ENCODE measurements around the gene LGR6.

DNA sequence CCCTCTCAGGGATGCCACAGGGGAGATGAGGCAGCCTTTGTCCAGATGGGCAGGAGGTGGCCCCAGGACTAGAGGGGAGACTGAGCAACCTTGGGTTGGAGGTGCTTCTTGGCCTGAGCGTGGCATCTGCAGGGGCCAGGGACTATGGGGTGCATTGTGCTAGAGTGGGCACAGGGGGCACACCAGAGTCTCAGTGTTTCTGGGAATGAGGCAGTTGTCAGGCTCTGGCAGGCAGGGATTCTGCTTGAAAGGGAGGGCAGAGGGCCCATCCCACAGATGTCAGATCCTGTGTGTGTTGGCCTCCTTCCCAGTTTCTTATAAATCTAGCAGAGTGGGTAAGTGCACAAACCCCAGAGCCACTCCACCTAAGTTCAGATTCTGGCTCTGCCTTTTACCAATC is 13.7 kb downstream of the LGR6 start:
- no peak for TF ChIP-seq POLR2A (IDR thresholded peaks at IDR 0.05)
- TF ChIP-seq, protein P1, sequence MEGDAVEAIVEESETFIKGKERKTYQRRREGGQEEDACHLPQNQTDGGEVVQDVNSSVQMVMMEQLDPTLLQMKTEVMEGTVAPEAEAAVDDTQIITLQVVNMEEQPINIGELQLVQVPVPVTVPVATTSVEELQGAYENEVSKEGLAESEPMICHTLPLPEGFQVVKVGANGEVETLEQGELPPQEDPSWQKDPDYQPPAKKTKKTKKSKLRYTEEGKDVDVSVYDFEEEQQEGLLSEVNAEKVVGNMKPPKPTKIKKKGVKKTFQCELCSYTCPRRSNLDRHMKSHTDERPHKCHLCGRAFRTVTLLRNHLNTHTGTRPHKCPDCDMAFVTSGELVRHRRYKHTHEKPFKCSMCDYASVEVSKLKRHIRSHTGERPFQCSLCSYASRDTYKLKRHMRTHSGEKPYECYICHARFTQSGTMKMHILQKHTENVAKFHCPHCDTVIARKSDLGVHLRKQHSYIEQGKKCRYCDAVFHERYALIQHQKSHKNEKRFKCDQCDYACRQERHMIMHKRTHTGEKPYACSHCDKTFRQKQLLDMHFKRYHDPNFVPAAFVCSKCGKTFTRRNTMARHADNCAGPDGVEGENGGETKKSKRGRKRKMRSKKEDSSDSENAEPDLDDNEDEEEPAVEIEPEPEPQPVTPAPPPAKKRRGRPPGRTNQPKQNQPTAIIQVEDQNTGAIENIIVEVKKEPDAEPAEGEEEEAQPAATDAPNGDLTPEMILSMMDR (IDR thresholded peaks at IDR 0.05 in 4 of 5, conservative IDR thresholded peaks at IDR 0.05 in 1 of 5), result no peak
